Erythroblast (primary cell): ENCODE measurements around the gene POU2F2.
"Not testable (repeated sequence)": the region's sequence is repeated elsewhere in the genome, so short reads cannot be mapped to it uniquely, and the experiment has no call there.

Experiments used
- DNase-seq, 2 experiments: peaks; one replicate each; lab custom pipeline; 2025; lab: John Stamatoyannopoulos, UW
- GATA1 ChIP-seq: IDR thresholded peaks from 2 replicates; pipeline ENCODE4 v1.6.1; 2011; ENCODE audit warnings: low read depth, mild to moderate bottlenecking, control low read depth, low read length, moderate library complexity
- POLR2A ChIP-seq: IDR thresholded peaks from 2 replicates; pipeline ENCODE4 v1.6.1; 2011; ENCODE audit warnings: mild to moderate bottlenecking, low read length

POU2F2 gene

DNA sequence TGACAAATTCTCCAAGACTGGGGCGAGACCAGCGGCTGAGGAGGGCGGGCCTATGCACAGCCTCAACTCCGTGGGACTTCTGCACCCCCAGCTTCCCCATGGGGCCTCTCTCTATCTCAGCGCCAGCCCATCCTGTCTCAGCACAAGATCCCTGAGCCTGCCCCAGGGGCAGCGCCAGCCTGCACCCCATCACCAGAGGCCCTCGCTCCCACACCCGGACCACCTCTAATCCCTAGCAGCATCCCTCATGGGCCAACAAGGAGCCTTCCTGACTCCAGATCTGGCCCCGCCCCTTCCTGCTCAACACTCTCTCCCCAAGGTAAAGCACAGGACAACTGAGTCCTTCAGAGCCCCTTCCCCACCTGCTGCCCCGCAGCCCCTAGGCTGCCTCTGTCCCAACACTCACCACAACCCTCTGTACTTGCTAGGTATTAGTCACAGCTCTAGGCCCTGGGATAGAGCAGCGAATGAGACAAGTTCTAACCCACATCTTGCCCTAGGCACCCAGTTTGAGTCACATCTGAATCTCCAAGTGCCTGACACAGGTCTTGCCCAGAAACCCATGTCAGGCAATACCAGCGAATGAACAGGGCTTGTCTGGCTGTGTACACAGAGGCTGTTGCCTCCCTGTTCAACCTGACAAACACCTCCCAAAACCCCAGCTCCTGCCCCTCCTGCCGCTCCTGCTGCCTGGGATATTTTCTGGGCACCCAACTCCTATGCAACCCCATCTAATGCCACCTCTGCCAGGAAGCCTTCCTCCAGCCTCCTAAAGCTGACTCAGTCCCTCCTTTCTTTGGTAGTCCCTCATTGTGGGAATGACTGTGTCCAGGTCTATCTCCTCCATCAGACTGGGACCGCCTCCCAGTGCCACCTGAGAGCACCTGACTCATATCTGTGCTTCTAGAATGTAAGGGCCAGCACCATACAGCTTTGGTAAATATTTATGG lies 80.8 kb downstream of the POU2F2 start:
- DNase-seq = no peak
- TF ChIP-seq GATA1 = no peak
- TF ChIP-seq POLR2A = no peak

DNA sequence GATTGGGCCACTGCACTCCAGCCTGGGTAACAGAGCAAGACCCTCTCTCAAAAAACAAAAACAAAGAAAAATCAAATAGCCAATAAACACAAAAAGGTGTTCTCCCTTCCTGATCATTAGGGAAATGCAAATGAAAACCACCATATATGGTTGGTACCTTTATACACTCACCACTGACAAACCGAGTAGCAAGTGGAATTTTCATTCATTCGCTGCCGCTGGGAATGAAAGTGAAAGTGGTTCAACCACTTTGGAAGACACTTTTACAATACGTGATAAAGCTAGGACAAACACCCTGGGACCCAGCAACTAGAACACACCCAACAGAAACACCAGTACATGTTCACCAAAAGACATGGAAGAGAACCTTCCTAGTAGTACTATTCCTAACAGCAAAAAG lies 83.3 kb downstream of the POU2F2 start:
- no peak for DNase-seq
- TF ChIP-seq GATA1 (no peak), POLR2A (no peak)

DNA sequence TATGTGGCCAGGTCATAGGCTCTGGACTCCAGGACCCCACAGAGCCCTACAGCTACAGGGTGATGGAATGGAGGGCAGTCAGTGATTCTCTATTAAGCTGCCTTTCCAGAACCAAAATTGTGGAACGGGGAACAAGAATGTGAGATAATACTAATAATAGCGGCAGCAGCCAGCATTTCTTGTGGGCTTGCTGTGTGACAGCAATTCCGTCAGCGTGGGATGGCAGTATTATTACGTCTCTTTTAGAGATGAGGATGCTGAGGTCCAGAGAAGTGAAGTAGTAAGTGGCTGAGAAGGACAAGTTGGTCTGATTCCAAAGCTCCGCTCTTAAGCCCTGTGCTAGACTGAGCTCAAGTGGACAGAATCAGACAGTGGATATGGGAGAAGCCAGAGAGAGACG lies 86.7 kb downstream of the POU2F2 start:
- no peak for DNase-seq
- TF ChIP-seq POLR2A = no peak
- no peak for TF ChIP-seq GATA1

DNA sequence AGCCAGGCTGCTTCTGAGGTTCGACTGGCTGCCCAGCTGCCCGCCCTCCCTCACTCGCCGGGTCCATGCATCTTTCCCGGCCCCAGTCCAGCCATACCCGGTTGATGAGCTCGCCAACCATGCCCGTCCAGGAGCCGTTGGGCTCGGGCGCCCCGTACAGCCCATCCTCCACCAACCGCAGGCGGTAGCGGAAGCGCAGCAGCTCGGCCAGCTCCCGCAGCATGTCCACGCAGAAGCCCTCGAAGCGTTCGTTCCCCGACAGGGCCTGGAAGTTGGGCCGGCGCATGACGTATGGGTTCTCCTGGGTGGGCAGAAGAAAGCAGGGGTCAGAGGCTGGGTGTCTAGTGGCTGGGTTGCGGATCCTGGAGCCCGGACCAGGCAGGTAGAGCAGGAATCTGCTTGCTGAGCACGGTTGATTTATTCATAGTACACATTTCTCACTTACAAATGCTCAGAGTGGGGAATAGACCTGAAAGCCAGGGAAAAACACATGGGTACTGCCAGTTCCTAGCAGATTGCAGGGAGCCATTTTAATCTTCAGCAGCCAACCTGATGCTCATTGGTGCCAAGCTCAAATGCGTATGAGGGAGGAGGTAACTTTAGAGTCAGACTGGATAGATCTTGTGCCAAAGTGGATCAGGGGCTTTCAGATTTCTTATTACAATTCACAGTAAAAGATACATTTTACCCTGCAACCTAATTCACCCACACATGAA lies 89.6 kb downstream of the POU2F2 start:
- no peak for DNase-seq
- TF ChIP-seq GATA1 = no peak
- TF ChIP-seq POLR2A = no peak

DNA sequence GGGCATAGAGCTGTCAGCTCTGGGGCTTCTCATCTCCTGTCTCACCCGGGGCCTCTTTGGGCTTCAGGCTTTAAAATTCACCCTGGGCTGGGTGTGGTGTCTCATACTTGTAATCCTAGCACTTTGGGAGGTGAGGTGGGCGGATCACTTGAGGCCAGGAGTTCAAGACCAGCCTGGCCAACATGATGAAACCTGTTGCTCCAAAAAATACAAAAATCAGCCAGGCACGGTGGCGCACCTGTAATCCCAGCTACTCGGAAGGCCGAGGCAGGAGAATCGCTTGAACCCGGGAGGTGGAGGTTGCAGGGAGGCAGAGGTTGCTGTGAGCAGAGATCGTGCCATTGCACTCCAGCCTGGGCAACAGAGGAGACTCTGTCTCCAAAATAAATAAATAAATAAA lies 91.8 kb downstream of the POU2F2 start:
- DNase-seq = not testable (repeated sequence)

DNA sequence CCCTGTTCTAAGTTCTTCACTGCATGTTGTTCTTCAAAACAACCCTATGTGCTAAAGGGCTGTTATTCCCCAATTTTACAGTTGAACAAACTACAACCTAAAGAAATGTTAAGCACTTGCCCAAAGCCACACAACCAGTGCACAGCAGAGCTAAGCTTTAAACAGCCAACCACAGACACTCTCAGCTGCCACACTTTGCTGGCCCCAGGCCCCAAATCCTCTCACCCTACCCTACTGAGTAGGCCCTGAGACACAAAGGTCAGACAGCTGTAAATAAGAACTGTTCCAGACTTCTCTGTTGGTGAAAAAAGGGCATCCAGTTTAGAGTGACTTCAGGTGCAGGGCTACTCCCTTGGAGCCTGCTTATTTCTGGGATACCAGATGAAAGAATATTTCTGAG lies 92.2 kb downstream of the POU2F2 start:
- no peak for DNase-seq
- no peak for TF ChIP-seq POLR2A
- no peak for TF ChIP-seq GATA1

DNA sequence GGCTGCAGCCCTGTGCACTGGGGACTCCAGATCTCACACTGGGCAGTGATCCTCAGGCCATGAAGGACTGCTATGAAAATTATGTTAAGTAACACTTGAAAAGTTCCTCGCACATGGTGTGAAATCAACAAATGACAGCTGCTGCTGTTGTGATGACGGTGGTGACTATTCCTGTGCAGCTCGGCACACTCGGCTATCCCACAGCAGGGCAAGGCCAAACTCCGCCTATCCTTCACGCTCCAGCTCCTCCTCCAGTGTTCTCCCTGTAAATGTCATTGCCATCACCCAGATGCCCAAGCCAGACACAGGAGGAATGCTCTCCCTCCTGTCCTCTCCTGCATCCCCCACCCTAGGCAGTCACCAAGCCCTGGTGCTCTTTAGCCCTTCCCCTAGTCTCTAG lies 93.6 kb downstream of the POU2F2 start:
- no peak for TF ChIP-seq GATA1
- no peak for TF ChIP-seq POLR2A
- no peak for DNase-seq

DNA sequence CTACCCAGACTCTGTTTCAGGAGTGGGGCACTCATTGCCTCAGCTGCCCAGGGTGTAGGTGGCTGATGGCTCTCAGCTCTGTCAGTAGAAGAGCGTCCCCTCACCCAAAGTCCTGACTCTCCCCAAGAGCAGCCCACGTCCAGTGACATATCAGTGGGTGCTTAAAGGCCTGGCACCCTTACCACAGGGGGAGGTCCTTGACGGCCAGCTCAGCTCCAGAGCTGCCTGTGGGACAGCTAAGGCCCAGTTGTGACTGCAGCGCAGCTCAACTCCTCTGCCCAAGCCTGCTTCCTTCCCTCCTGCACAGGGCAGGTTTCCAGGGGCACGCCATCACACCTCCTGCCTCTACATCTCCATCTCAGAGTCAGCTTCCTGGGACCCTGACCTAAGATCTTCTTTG lies 94.6 kb downstream of the POU2F2 start:
- no peak for DNase-seq
- TF ChIP-seq POLR2A = no peak
- no peak for TF ChIP-seq GATA1
